ENCODE data around the gene PPP1R13L. TPM values are rescaled to one million over a fixed set of nuclear protein-coding genes. Genes with fewer than 3 reads are reported as not detected.

The PPP1R13L gene
- total RNA-seq, 1 experiment from 2014 or later = 27.8 TPM

GRCh38 chr19:45368127-45368526 is 36.7 kb downstream of the PPP1R13L start:
- DNase-seq (ENCODE audit: low spot score) = no peak

- DNase-seq (ENCODE audit: low spot score) = no peak
Measured at GRCh38 chr19:45364696-45365095, 40.2 kb downstream of the PPP1R13L start.

- DNase-seq (ENCODE audit: low spot score) = no peak
Measured at GRCh38 chr19:45363861-45364459, 40.9 kb downstream of the PPP1R13L start.

GRCh38 chr19:45362291-45362690 is 42.6 kb downstream of the PPP1R13L start:
- no peak for DNase-seq (ENCODE audit: low spot score)

GRCh38 chr19:45361608-45362007 is 43.3 kb downstream of the PPP1R13L start:
- DNase-seq (ENCODE audit: low spot score) = no peak

GRCh38 chr19:45358213-45358792 is 46.6 kb downstream of the PPP1R13L start:
- DNase-seq (ENCODE audit: low spot score) = no peak

GRCh38 chr19:45357445-45357783 is 47.5 kb downstream of the PPP1R13L start:
- no peak for DNase-seq (ENCODE audit: low spot score)

GRCh38 chr19:45356760-45357444 is 48.0 kb downstream of the PPP1R13L start:
- no peak for DNase-seq (ENCODE audit: low spot score)

- no peak for DNase-seq (ENCODE audit: low spot score)
Measured at GRCh38 chr19:45355910-45356309, 49.0 kb downstream of the PPP1R13L start.

- DNase-seq (ENCODE audit: low spot score) = no peak
Measured at GRCh38 chr19:45355402-45355801, 49.5 kb downstream of the PPP1R13L start.

GRCh38 chr19:45354241-45354842 is 50.5 kb downstream of the PPP1R13L start:
- no peak for DNase-seq (ENCODE audit: low spot score)

- DNase-seq (ENCODE audit: low spot score) = no peak
Measured at GRCh38 chr19:45352914-45353796, 51.7 kb downstream of the PPP1R13L start.

GRCh38 chr19:45352471-45352870 is 52.4 kb downstream of the PPP1R13L start:
- DNase-seq (ENCODE audit: low spot score) = no peak

- no peak for DNase-seq (ENCODE audit: low spot score)
Measured at GRCh38 chr19:45352062-45352461, 52.8 kb downstream of the PPP1R13L start.

- no peak for DNase-seq (ENCODE audit: low spot score)
Measured at GRCh38 chr19:45351401-45351952, 53.4 kb downstream of the PPP1R13L start.

- DNase-seq (ENCODE audit: low spot score) = no peak
Measured at GRCh38 chr19:45350477-45351058, 54.3 kb downstream of the PPP1R13L start.

GRCh38 chr19:45349430-45349941 is 55.4 kb downstream of the PPP1R13L start:
- DNase-seq (ENCODE audit: low spot score) = no peak

GRCh38 chr19:45349126-45349415 is 55.8 kb downstream of the PPP1R13L start:
- no peak for DNase-seq (ENCODE audit: low spot score)

- DNase-seq (ENCODE audit: low spot score) = no peak
Measured at GRCh38 chr19:45348367-45349125, 56.3 kb downstream of the PPP1R13L start.

- DNase-seq (ENCODE audit: low spot score) = no peak
Measured at GRCh38 chr19:45347570-45348366, 57.1 kb downstream of the PPP1R13L start.
